ENCODE data around the gene VPS18.

GRCh38 chr15:40845511-40846284, 48.6 kb upstream of the VPS18 start:
- TF ChIP-seq CTCF (IDR thresholded peaks at IDR 0.05; ENCODE audit: low read depth, low read length, poor library complexity, severe bottlenecking): no peak
- no peak for TF ChIP-seq EZH2phosphoT487 (IDR thresholded peaks at IDR 0.05; ENCODE audit: borderline replicate concordance, low read length)

Measured in DOHH2 (cell line).